NCI-H748 treated with DMSO at 0.1 percent for 48 hours (cell line): ENCODE data around the gene PARD3.

ENCODE experiments used
- DNase-seq: peaks from one replicate; lab custom pipeline; 2025; lab: John Stamatoyannopoulos, UW

Gene PARD3

GRCh38 chr10:34618611-34619010 is 196.5 kb downstream of the PARD3 start:
- no peak for DNase-seq

- DNase-seq: no peak
Measured at GRCh38 chr10:34615770-34616169, 199.3 kb downstream of the PARD3 start.

GRCh38 chr10:34613491-34613890 is 201.6 kb downstream of the PARD3 start:
- no peak for DNase-seq

GRCh38 chr10:34612938-34613337 is 202.2 kb downstream of the PARD3 start:
- no peak for DNase-seq

GRCh38 chr10:34612446-34612845 is 202.7 kb downstream of the PARD3 start:
- no peak for DNase-seq

GRCh38 chr10:34609287-34609940 is 205.7 kb downstream of the PARD3 start:
- DNase-seq: no peak

GRCh38 chr10:34607894-34608293 is 207.2 kb downstream of the PARD3 start:
- no peak for DNase-seq

GRCh38 chr10:34606890-34607289 is 208.2 kb downstream of the PARD3 start:
- no peak for DNase-seq

- DNase-seq: no peak
Measured at GRCh38 chr10:34602478-34602877, 212.6 kb downstream of the PARD3 start.

- DNase-seq: no peak
Measured at GRCh38 chr10:34601691-34602090, 213.4 kb downstream of the PARD3 start.

GRCh38 chr10:34599026-34599795 is 215.9 kb downstream of the PARD3 start:
- no peak for DNase-seq

- DNase-seq: no peak
Measured at GRCh38 chr10:34596351-34596750, 218.7 kb downstream of the PARD3 start.

GRCh38 chr10:34593930-34594329 is 221.2 kb downstream of the PARD3 start:
- no peak for DNase-seq

- DNase-seq: no peak
Measured at GRCh38 chr10:34593374-34593890, 221.7 kb downstream of the PARD3 start.

GRCh38 chr10:34590793-34591192 is 224.3 kb downstream of the PARD3 start:
- DNase-seq: no peak

- no peak for DNase-seq
Measured at GRCh38 chr10:34589275-34589674, 225.8 kb downstream of the PARD3 start.

- no peak for DNase-seq
Measured at GRCh38 chr10:34587680-34588019, 227.4 kb downstream of the PARD3 start.

GRCh38 chr10:34587002-34587679 is 228.0 kb downstream of the PARD3 start:
- no peak for DNase-seq

GRCh38 chr10:34585422-34586112 is 229.5 kb downstream of the PARD3 start:
- no peak for DNase-seq

GRCh38 chr10:34584164-34584563 is 230.9 kb downstream of the PARD3 start:
- DNase-seq: no peak

GRCh38 chr10:34581801-34582532 is 233.1 kb downstream of the PARD3 start:
- no peak for DNase-seq

- DNase-seq: no peak
Measured at GRCh38 chr10:34580643-34581042, 234.5 kb downstream of the PARD3 start.
